ENCODE results near the gene CCDC185. TPM values are rescaled to one million over a fixed set of nuclear protein-coding genes. Genes with fewer than 3 reads are reported as not detected.

Gene CCDC185
- total and polyA plus RNA-seq, 2 experiments from 2014 or later, result not detected

DNA sequence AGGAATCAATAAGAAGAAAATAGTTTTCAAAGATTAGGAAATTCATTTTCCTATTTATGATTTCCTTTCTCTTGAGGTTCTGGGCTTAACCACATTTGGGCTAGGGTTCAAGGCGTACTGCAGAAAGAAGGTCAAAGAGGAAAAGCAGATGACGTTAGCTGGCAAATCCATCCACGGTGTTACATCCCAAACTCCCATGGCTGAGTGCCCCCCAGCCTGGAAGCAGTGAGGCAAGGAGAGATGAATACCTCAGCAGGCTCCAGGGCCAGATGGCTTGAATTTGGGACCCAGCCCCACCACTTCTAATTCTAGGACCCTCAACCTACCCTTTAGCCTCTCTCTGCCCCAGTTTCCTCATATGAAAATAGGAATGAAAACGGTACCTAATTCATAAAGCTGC, 46.9 kb upstream of the CCDC185 start:
- H4K20me1 ChIP-seq (ENCODE audit: insufficient read depth), result no peaks in the 10 kb centered on the region
- no peaks in the 10 kb centered on the region for H3K4me1 ChIP-seq (ENCODE audit: insufficient read depth)
- H3F3A ChIP-seq (ENCODE audit: insufficient read depth), result no peaks in the 10 kb centered on the region
- WGBS, 2 experiments (ENCODE audit: low coverage in 1 of 2, low lambda C conversion rate in 2 of 2, missing lambda C conversion rate in 2 of 2), result 89 to 90% methylated on average over 4 of the region's 4 CpGs
- no peaks in the 10 kb centered on the region for H3K9me3 ChIP-seq (ENCODE audit: low read depth)
- no peaks in the 10 kb centered on the region for H3K79me2 ChIP-seq (ENCODE audit: insufficient read depth)
- H3K27ac ChIP-seq, result no peak overlapping the region
- H2AFZ ChIP-seq, result no peak overlapping the region
- no peak overlapping the region for H3K4me3 ChIP-seq
- no peak overlapping the region for H3K4me2 ChIP-seq (ENCODE audit: unreplicated experiment)
- no peaks in the 10 kb centered on the region for H3K9me2 ChIP-seq (ENCODE audit: insufficient read depth)
- DNase-seq, result no peak
- in situ Hi-C loops (cut with MboI), result no loop called here
- no peak overlapping the region for H3K9ac ChIP-seq
- H3K36me3 ChIP-seq (ENCODE audit: low read depth), result no peaks in the 10 kb centered on the region
- 0 out of 2 replicates have a peak, but pooled peaks cover 7% of the 10 kb centered on the region for H3K27me3 ChIP-seq (replicated peaks; ENCODE audit: insufficient read depth)
- no peak for TF ChIP-seq EZH2 (IDR thresholded peaks at IDR 0.05; ENCODE audit: insufficient read depth, poor library complexity, severe bottlenecking)
- TF ChIP-seq EZH2phosphoT487 (IDR thresholded peaks at IDR 0.05; ENCODE audit: insufficient read depth, low read depth), result no peak

DNA sequence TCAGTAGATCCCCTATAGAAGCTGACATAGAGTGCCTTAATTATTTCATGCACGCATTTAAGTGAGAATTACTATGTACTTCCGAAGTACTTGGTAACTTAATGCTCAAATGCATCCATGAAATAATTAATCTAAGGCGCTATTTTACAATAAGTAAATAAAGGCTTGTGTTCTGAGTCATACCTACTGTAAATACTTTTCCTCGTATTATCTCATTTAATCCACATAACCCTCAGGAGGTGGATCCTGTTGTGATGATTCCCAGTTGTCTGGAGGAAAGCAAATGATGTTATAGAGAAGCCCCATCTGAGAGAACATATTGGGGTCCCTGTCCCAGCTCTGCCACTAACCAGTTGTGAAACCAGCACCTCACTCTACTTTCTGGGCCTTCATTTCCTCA, 45.6 kb upstream of the CCDC185 start:
- Histone ChIP-seq H3K27ac (no peak overlapping the region), H3K9me3 (ENCODE audit: low read depth) (no peaks in the 10 kb centered on the region), H3K27me3 (replicated peaks; ENCODE audit: insufficient read depth) (peaks cover 16% of the 10 kb centered on the region), H3F3A (ENCODE audit: insufficient read depth) (no peaks in the 10 kb centered on the region), H3K36me3 (ENCODE audit: low read depth) (no peaks in the 10 kb centered on the region), H2AFZ (no peak overlapping the region), H3K9me2 (ENCODE audit: insufficient read depth) (no peaks in the 10 kb centered on the region), H4K20me1 (ENCODE audit: insufficient read depth) (no peaks in the 10 kb centered on the region), H3K4me2 (ENCODE audit: unreplicated experiment) (no peak overlapping the region), H3K4me3 (no peak overlapping the region), H3K9ac (no peak overlapping the region), H3K4me1 (ENCODE audit: insufficient read depth) (no peaks in the 10 kb centered on the region), H3K79me2 (ENCODE audit: insufficient read depth) (no peaks in the 10 kb centered on the region)
- 71 to 76% methylated on average over 4 of the region's 4 CpGs for WGBS, 2 experiments (ENCODE audit: low coverage in 1 of 2, low lambda C conversion rate in 2 of 2, missing lambda C conversion rate in 2 of 2)
- no peak for TF ChIP-seq EZH2 (IDR thresholded peaks at IDR 0.05; ENCODE audit: insufficient read depth, poor library complexity, severe bottlenecking)
- TF ChIP-seq EZH2phosphoT487 (IDR thresholded peaks at IDR 0.05; ENCODE audit: insufficient read depth, low read depth), result no peak
- in situ Hi-C loops (cut with MboI), result no loop called here
- DNase-seq, result no peak

DNA sequence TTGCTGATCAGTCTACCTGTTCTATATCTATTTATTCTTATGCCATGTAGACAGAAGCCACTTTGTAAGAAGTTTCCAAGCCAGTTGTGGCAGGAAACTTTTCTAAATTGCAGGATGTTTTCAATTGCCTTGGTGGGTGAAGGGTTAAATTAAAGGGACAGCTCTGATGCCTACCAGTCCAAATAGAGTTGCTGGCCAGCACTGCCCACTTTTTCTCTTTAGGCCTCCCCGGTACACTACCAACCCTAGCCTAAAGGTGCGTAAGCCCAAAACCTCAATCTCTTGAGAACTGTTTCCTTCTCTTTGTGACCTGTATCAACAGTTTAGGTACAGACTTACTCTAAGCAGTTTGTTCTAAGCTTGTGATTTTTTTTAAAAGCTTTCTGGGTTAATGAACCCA, 44.8 kb upstream of the CCDC185 start:
- H3K36me3 ChIP-seq (ENCODE audit: low read depth), result no peaks in the 10 kb centered on the region
- H4K20me1 ChIP-seq (ENCODE audit: insufficient read depth), result no peaks in the 10 kb centered on the region
- no peak overlapping the region for H3K4me2 ChIP-seq (ENCODE audit: unreplicated experiment)
- peaks cover 24% of the 10 kb centered on the region for H3K27me3 ChIP-seq (replicated peaks; ENCODE audit: insufficient read depth)
- TF ChIP-seq EZH2 (IDR thresholded peaks at IDR 0.05; ENCODE audit: insufficient read depth, poor library complexity, severe bottlenecking) (no peak), EZH2phosphoT487 (IDR thresholded peaks at IDR 0.05; ENCODE audit: insufficient read depth, low read depth) (no peak)
- no peaks in the 10 kb centered on the region for H3K79me2 ChIP-seq (ENCODE audit: insufficient read depth)
- no peaks in the 10 kb centered on the region for H3F3A ChIP-seq (ENCODE audit: insufficient read depth)
- no peaks in the 10 kb centered on the region for H3K9me2 ChIP-seq (ENCODE audit: insufficient read depth)
- H3K27ac ChIP-seq, result no peak overlapping the region
- no peak for DNase-seq
- no peak overlapping the region for H3K4me3 ChIP-seq
- H3K9ac ChIP-seq, result no peak overlapping the region
- WGBS, 2 experiments (ENCODE audit: low coverage in 1 of 2, low lambda C conversion rate in 2 of 2, missing lambda C conversion rate in 2 of 2), result 93 to 97% methylated on average over 2 of the region's 2 CpGs
- no peaks in the 10 kb centered on the region for H3K9me3 ChIP-seq (ENCODE audit: low read depth)
- H2AFZ ChIP-seq, result no peak overlapping the region
- in situ Hi-C loops (cut with MboI), result no loop called here
- no peaks in the 10 kb centered on the region for H3K4me1 ChIP-seq (ENCODE audit: insufficient read depth)

DNA sequence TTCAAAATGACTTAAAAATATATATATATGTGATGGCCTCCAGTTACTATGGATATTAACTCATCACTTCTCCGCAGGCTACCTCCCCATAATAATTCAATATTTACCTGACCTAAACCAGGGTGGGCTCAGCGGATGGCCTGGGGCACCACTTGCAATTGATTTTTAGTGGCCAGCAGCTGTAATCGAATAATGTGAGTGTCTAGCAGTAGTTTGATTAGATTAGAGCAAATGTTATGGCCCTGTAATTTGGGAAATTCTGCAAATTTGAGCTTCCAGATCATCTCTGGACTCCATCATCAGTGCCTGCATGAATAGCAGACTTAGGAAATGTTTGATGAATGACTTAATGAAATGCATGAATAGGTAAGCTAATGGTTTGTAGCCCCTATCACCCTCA, 44.0 kb upstream of the CCDC185 start:
- Histone ChIP-seq H3K9me3 (ENCODE audit: low read depth) (no peaks in the 10 kb centered on the region), H3K9me2 (ENCODE audit: insufficient read depth) (no peaks in the 10 kb centered on the region), H3K27ac (no peak overlapping the region), H3F3A (ENCODE audit: insufficient read depth) (no peaks in the 10 kb centered on the region), H2AFZ (no peak overlapping the region), H3K4me2 (ENCODE audit: unreplicated experiment) (no peak overlapping the region), H3K4me1 (ENCODE audit: insufficient read depth) (no peaks in the 10 kb centered on the region), H3K36me3 (ENCODE audit: low read depth) (no peaks in the 10 kb centered on the region), H3K79me2 (ENCODE audit: insufficient read depth) (no peaks in the 10 kb centered on the region), H4K20me1 (ENCODE audit: insufficient read depth) (no peaks in the 10 kb centered on the region), H3K27me3 (replicated peaks; ENCODE audit: insufficient read depth) (peaks cover 30% of the 10 kb centered on the region), H3K9ac (no peak overlapping the region), H3K4me3 (no peak overlapping the region)
- no peak for TF ChIP-seq EZH2 (IDR thresholded peaks at IDR 0.05; ENCODE audit: insufficient read depth, poor library complexity, severe bottlenecking)
- no peak for TF ChIP-seq EZH2phosphoT487 (IDR thresholded peaks at IDR 0.05; ENCODE audit: insufficient read depth, low read depth)
- DNase-seq, result no peak
- in situ Hi-C loops (cut with MboI), result no loop called here
- 72 to 77% methylated on average over 3 of the region's 3 CpGs for WGBS, 2 experiments (ENCODE audit: low coverage in 1 of 2, low lambda C conversion rate in 2 of 2, missing lambda C conversion rate in 2 of 2)

DNA sequence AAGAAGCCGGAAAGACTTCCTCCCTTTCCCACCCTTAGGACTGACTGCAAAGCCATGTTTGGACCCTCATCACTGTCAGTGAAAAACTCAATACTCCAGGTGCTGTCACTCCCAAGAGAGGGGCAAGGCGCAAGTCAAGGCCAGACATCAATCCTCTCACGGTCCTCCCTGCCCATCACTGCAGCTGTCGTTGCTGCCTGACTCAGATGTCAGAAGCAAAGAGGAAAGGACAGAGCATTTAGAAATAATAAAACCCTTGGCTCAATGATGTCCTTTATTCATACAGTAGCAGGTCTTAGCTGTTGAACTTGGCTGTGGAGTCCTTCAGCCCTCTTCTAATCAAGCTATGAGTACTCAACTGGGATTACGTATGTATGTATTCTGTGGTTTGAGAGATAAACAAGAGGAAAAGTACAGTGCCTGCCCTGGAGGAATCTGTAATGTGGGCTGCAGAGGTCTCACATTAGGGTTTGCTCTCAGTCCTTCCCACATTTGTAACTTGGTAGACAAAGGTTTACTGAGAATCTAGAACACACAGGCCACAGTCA, 42.8 kb upstream of the CCDC185 start:
- no peak for DNase-seq
- H3K9me3 ChIP-seq (ENCODE audit: low read depth), result no peaks in the 10 kb centered on the region
- peaks cover 35% of the 10 kb centered on the region for H3K27me3 ChIP-seq (replicated peaks; ENCODE audit: insufficient read depth)
- no peaks in the 10 kb centered on the region for H3K9me2 ChIP-seq (ENCODE audit: insufficient read depth)
- H3F3A ChIP-seq (ENCODE audit: insufficient read depth), result no peaks in the 10 kb centered on the region
- no peak overlapping the region for H2AFZ ChIP-seq
- H3K27ac ChIP-seq, result no peak overlapping the region
- H3K36me3 ChIP-seq (ENCODE audit: low read depth), result no peaks in the 10 kb centered on the region
- TF ChIP-seq EZH2 (IDR thresholded peaks at IDR 0.05; ENCODE audit: insufficient read depth, poor library complexity, severe bottlenecking) (no peak), EZH2phosphoT487 (IDR thresholded peaks at IDR 0.05; ENCODE audit: insufficient read depth, low read depth) (no peak)
- 75 to 76% methylated on average over 5 of the region's 5 CpGs for whole genome bisulfite sequencing, 2 experiments (ENCODE audit: low coverage in 1 of 2, low lambda C conversion rate in 2 of 2, missing lambda C conversion rate in 2 of 2)
- H3K79me2 ChIP-seq (ENCODE audit: insufficient read depth), result no peaks in the 10 kb centered on the region
- no peaks in the 10 kb centered on the region for H3K4me1 ChIP-seq (ENCODE audit: insufficient read depth)
- no peak overlapping the region for H3K4me3 ChIP-seq
- no peak overlapping the region for H3K4me2 ChIP-seq (ENCODE audit: unreplicated experiment)
- H4K20me1 ChIP-seq (ENCODE audit: insufficient read depth), result no peaks in the 10 kb centered on the region
- in situ Hi-C loops (cut with MboI), result no loop called here
- H3K9ac ChIP-seq, result no peak overlapping the region
